ENCODE measurements around the gene MAP1LC3B.
"Not testable (repeated sequence)": the region's sequence is repeated elsewhere in the genome, so short reads cannot be mapped to it uniquely, and the experiment has no call there.

Gene MAP1LC3B

DNA sequence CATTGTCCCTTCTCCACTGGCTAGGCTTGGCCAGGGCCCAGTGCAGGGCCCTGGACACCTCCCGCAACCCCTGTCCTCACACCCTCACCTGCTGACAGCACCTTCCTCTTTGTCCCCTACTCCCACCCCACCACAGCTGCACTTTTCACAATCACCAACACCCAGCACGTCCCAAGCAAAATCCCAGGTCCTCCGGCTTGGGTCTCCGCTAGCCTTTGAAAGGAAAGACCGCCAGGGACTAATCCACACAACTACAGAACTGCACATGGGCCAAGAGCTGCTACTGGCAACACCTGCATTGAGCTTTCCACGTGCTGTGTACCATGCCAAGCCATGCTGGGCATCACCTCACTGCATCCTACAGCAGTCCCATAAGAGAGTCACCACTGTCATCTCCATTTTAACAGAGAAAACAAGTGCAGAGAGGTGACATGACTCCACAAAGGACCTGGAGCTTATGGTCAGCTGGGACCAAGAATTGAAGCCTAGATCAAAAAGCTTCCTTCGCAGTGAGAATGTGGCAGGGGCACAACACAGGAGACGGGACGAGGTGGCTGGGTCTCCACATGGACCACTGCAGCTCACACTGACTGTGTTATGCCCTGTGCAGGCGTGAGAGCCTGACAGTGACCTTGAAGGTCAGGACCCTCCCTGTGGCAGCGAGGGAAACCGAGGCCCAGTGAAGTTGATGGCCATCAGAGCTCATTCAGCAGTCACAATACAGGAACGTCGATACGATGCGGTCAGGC, 31.1 kb upstream of the MAP1LC3B start:
- DNase-seq (ENCODE audit: low read depth): no peak

GRCh38 chr16:87361916-87362619, 30.1 kb upstream of the MAP1LC3B start:
- DNase-seq (ENCODE audit: low read depth): no peak

DNA sequence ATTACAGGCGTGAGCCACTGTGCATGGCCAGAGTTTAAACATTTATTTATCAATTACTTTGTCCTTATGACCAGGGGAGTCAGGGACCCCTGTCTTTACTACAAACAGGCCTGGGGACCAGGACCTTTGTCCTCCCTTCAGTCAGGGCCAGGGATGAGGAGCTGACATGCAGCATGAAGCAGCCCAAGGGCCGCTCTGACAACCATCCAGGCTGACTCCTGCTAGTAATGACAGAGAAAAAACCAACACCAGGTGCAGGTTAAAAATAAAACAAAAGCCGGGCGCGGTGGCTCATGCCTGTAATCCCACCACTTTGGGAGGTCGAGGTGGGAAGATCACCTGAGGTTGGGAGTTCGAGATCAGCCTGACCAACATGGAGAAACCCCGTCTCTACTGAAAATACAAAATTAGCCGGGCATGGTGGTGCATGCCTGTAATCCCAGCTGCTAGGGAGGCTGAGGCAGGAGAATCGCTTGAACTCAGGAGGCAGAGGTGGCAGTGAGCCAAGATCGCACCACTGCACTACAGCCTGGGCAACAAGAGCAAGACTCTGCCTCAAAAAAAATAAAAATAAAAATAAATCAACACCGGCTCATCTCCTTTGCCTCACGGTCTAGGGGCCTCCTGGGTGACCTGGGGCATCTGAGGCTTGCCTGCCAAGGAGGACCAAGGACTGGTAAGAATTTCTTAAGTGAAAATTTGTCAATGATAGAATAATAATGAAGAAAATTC, 29.1 kb upstream of the MAP1LC3B start:
- DNase-seq (ENCODE audit: low read depth): not testable (repeated sequence)

GRCh38 chr16:87363771-87364455, 28.2 kb upstream of the MAP1LC3B start:
- DNase-seq (ENCODE audit: low read depth): no peak

DNA sequence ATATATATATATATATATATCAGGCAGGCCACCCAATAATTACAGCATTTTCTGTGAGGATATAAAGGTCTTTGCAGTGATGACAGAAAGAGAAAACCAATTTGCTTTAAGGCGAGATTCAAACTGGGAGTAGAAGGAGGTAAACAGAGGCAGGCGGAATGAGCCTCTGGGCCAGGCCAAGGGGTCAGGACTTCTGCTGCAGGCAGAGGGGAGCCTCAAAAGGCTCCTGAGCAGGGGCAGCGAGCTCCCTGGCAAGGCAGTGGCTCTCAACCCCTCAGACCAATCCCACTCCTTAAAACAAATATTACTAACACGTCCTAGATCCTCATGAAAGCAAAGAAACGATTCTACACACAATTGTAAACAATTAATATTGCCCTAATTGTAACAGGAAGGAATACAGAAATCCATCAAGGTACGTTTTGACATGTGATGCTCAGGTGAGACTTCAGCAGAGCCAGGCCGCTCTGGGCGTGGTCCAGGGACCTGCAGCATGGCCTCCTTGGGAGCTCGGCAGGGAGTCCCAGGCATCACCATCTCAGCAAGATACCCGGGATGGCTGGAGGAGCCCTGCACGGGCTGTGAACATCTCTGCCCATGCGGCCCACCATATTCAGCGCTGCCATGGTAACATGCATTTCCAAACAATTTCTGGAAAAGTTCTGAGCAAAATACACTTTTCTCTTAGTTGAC, 27.0 kb upstream of the MAP1LC3B start:
- DNase-seq (ENCODE audit: low read depth): no peak

GRCh38 chr16:87366288-87366687, 25.8 kb upstream of the MAP1LC3B start:
- no peak for DNase-seq (ENCODE audit: low read depth)

- DNase-seq (ENCODE audit: low read depth): no peak
Measured at GRCh38 chr16:87366930-87367329, 25.2 kb upstream of the MAP1LC3B start.

GRCh38 chr16:87367529-87367928, 24.6 kb upstream of the MAP1LC3B start:
- no peak for DNase-seq (ENCODE audit: low read depth)

- no peak for DNase-seq (ENCODE audit: low read depth)
Measured at GRCh38 chr16:87368029-87368770, 23.9 kb upstream of the MAP1LC3B start.

DNA sequence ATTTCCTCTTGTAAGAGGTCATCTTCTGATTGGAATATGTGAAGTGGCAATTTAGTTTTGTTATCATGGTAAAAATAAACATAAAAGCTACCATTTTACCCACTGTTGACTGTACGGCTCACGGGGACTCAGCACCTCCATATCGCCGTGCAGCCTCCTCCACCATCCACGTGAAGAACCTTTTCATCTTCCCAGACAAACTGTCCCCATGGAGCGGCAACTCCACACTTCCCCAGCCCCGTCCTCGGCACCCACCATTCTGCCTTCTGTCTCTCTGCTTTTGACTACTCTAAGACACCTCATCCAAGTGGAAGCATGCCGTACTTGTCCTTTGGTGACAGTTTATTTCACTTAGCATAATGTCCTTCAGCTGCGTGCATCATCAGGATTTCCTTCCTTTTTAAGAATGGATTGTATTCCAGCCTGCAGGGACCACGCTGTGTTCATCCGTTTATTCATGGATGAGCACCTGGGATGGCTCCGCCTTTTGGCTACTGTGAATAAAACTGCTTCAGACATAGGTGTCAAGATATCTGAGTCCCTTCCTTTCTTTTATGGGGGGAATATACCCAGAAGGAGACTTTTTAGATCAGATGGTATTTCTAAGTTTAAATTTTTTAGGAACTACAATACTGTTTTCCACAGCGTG, 22.9 kb upstream of the MAP1LC3B start:
- no peak for DNase-seq (ENCODE audit: low read depth)

DNA sequence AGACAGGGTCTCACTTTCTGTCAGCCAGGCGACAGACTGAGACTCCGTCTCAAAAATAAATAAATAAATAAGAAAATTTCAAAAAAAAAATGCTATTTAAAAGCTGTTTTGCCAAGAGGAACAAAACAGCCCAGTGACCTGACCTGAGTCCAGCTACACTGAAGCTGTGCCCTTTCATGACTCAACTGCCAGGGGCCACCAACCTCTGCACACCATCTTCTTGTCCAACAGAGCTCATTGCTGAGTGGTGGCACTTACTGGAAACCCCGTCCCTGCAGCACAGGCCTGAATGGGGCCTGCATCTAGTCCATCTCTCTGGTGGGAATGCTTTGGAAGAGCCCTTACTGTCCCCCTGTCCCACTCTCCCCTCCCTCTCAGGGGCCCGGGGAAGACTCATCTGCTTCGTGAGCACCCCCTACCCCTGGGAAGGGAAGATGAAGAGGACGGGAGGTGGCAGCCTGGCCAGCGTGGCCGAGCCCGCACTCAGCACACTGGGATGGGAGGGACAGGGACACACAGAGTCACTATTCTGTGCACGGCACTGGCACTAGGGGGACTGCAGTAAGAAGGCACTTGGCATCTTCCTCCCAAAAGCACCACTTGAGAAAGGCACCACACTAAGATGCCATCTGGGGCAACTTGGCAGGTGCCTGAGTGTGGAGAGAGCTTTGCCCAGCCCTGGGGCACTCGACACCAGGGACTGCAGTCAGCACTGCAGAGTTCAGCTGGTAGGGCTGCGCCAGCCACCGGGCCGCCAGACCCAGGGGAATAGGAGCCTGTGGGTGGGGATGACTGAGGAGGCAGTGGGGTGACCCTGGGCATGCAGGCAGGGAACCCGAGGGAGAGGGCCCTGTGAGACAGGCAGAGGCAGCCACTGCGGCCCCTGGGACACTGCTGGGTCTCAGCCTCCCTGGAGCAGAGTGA, 22.1 kb upstream of the MAP1LC3B start:
- DNase-seq (ENCODE audit: low read depth): no peak

DNA sequence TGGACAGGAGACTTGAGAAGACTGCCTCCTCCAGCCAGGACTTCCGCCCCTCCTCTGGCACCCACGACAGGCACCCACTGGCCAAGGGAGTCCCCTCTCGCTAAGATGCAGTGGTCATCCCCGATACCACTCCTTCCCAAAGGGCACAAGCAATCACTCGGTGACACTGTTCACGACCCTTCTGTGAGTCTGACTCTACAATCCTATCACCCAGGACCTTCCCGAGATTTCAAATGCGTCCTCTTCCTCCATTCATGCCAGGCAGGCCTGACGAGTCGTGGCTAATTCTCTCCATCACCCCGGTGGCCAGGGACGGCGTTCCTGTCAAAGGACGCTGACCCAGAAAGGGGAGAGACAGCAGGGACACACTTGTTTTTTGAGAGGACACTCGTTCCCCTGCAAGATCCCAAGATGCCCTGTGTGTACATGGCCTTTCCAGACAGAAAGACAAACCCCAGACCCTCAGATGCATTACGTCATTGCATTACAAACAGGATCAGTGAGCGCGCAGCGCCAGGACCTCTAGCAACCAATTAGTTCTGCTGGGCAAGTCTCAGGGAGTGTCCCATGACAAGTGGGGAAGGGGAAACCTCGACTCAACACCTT, 20.8 kb upstream of the MAP1LC3B start:
- DNase-seq (ENCODE audit: low read depth): no peak

DNA sequence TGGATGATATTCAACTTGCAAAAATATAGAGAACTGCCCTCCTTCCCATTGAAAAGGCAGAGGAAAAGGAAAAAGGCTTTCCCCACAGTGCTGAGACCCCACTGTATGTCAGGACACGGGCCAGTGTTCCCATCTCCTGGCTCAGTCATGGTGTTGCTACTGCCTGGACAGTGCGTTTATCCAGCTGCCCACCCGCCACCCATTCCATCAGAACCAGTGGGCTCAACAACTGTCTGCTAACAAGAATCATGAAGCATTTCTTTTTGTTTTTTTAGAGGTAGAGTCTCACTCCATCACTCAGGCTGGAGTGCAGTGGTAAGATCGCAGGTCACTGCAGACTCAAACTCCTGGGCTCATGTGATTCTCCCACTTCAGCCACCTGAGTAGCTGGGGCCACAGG, 19.8 kb upstream of the MAP1LC3B start:
- no peak for DNase-seq (ENCODE audit: low read depth)

DNA sequence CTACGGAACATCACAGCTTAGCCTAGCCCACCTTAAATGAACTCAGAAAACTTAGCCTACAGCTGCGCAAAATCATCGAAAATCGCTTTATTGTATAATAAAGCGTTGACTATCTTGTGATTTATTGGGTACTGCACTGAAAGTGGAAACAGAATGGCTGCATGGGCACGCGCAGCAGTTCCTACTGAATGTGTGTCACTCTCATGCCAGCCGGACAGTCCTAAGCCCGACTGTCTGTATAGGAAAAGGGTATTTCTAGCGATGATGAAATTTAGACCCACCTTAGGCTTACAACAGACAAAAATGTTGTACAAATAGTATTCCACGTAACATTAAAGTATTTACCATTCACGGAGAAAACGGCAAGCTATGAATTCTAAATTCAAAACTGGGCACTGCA, 17.8 kb upstream of the MAP1LC3B start:
- no peak for DNase-seq (ENCODE audit: low read depth)

DNA sequence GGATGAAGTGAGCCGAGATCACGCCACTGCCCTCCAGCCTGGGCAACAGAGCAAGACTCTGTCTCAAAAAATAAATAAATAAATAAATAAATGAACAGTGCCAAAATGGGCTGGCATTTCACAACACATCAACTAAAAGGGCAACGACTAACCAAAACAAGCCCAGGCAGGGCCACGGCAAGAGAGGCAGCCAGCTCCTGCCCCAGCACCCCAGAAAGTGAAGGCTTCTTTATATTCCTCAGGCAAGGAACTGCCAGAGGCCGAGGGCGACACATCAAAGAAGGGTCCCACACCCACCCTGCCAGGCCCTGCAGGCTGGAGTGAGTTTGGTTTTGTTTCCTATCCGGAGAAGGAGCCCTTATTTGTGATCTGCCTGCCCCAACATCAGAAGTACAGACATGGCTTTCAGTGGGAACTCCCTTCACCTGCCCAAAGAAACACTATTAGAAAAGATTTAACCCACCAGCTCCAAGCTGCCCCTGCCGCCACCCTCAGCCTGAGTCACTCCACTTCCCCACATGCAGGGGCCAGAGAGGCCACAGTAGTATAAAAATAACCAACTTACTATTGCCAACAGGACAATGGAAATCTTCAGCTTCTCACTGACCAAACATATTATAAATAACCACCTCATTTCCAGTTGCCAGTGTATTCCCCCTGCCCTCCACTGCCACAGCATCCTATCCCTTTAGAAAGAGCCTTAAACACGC, 16.6 kb upstream of the MAP1LC3B start:
- DNase-seq (ENCODE audit: low read depth): no peak

- DNase-seq (ENCODE audit: low read depth): no peak
Measured at GRCh38 chr16:87376660-87377059, 15.5 kb upstream of the MAP1LC3B start.

GRCh38 chr16:87379312-87379752, 12.8 kb upstream of the MAP1LC3B start:
- not testable (repeated sequence) for DNase-seq (ENCODE audit: low read depth)

DNA sequence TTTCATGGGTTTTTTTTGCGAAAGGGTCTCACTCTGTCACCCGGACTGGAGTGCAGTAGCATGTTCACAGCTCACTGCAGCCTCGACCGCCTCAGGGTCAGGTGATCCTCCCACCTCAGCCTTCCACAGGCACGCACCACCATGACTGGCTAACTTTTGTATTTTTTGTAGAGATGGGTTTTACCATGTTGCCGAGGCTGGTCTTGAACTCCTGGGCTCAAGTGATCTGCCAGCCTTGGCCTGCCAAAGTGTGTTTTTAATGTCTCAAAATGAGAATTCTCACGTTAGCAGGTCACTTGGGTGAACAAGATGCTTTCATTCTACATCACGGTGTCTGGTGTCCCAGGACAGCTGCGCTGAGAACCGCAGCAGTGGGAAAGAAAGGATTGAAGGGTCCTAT, 11.7 kb upstream of the MAP1LC3B start:
- DNase-seq (ENCODE audit: low read depth): no peak
